Fibroblast of lung (primary cell): Measurements from ENCODE around the gene B3GALT5. TPM values are rescaled to one million over a fixed set of nuclear protein-coding genes. Genes with fewer than 3 reads are reported as not detected.

Experiments
- DNase-seq, 2 donors: peaks; one replicate each; pipeline versions ENCODE4 v3.0.0 to v3.0.0-alpha.2; 2010; ENCODE audit warnings: low read depth in 2 of 2
- H2AFZ ChIP-seq: 2 replicates; pipeline ENCODE4 v1.5.1; 2012; ENCODE audit warnings: low read length, control low read depth, inconsistent platforms
- H3K27ac ChIP-seq: 2 replicates; pipeline ENCODE4 v1.5.1; 2011; ENCODE audit warnings: low read length, control low read depth; ENCODE audit not compliant: insufficient read depth
- H3K27me3 ChIP-seq: 2 replicates; pipeline ENCODE4 v1.5.1; 2011; ENCODE audit warnings: mild to moderate bottlenecking, low read length; ENCODE audit not compliant: control insufficient read depth, insufficient read depth
- H3K36me3 ChIP-seq: 2 replicates; pipeline ENCODE4 v1.5.1; 2011; ENCODE audit warnings: low read length; ENCODE audit not compliant: control insufficient read depth, insufficient read depth
- H3K4me1 ChIP-seq: 2 replicates; pipeline ENCODE4 v1.5.1; 2011; ENCODE audit warnings: low read length; ENCODE audit not compliant: control insufficient read depth, insufficient read depth; ENCODE audit errors: extremely low read depth
- H3K4me2 ChIP-seq: 2 replicates; pipeline ENCODE4 v1.5.1; 2011; ENCODE audit warnings: low read length, control low read depth; ENCODE audit not compliant: insufficient read depth; ENCODE audit errors: extremely low read depth
- H3K4me3 ChIP-seq, 4 experiments: fragments of 200-600 bp in 1 of 4; sonication (generic) in 1 of 4; replicated peaks in 1 of 4; 2 replicates each; pipeline ENCODE4 v1.5.1; 2011 to 2016; ENCODE audit warnings: low read length in 4 of 4, low read depth in 3 of 4, mild to moderate bottlenecking in 3 of 4, control low read depth in 2 of 4, inconsistent platforms in 1 of 4, mixed read lengths in 1 of 4; ENCODE audit not compliant: insufficient read depth in 1 of 4; ENCODE audit errors: control extremely low read depth in 1 of 4
- H3K79me2 ChIP-seq: 2 replicates; pipeline ENCODE4 v1.5.1; 2012; ENCODE audit warnings: mild to moderate bottlenecking, low read length, inconsistent platforms; ENCODE audit not compliant: control insufficient read depth, insufficient read depth
- H3K9ac ChIP-seq: 2 replicates; pipeline ENCODE4 v1.5.1; 2011; ENCODE audit warnings: mild to moderate bottlenecking, low read length, control low read depth; ENCODE audit not compliant: insufficient read depth
- H3K9me3 ChIP-seq: 2 replicates; pipeline ENCODE4 v1.5.1; 2012; ENCODE audit warnings: low read depth, low read length; ENCODE audit not compliant: control insufficient read depth, insufficient read depth
- H4K20me1 ChIP-seq: 2 replicates; pipeline ENCODE4 v1.5.1; 2011; ENCODE audit warnings: low read length; ENCODE audit not compliant: control insufficient read depth, insufficient read depth; ENCODE audit errors: extremely low read depth
- CTCF ChIP-seq, 2 donors: IDR thresholded peaks in 1 of 2; conservative IDR thresholded peaks in 1 of 2; 1 replicate in 1 of 2; 2 replicates in 1 of 2; pipeline ENCODE4 v1.5.1; 2011 to 2012; ENCODE audit warnings: low read length in 2 of 2, control low read depth in 1 of 2, inconsistent platforms in 1 of 2, low read depth in 1 of 2, mild to moderate bottlenecking in 1 of 2
- EZH2 ChIP-seq: IDR thresholded peaks from 2 replicates; pipeline ENCODE4 v1.5.1; 2012; ENCODE audit warnings: low read length, control low read depth, mild to moderate bottlenecking; ENCODE audit errors: missing control alignments
- polyA plus RNA-seq, 2 donors: library from polyadenylated mRNA; depleted of rRNA in 1 of 2; stranded (reverse) in 1 of 2; unstranded in 1 of 2; fragments of >200 nt; gene quantifications; 2 replicates each; pipeline ENCODE4 v1.2.1, GENCODE V29; 2011 to 2012; ENCODE audit warnings: missing spikeins in 1 of 2
- total RNA-seq: library from RNA; depleted of rRNA; stranded (reverse); fragments of >200 nt; gene quantifications from 2 replicates; pipeline ENCODE4 v1.2.1, GENCODE V29; 2014

Gene B3GALT5
- total and polyA plus RNA-seq, 2 donors (not counting 1 experiment from before 2014, with no cell fraction given) = under 0.01 TPM

GRCh38 chr21:39712273-39712672 is 99.5 kb downstream of the B3GALT5 start:
- Histone ChIP-seq H3K9me3 (no peaks in the 10 kb centered on the region), H3K4me1 (no peaks in the 10 kb centered on the region), H2AFZ (no peak overlapping the region), H4K20me1 (no peaks in the 10 kb centered on the region), H3K27ac (no peak overlapping the region), H3K4me2 (no peak overlapping the region), H3K4me3 (no peak overlapping the region), H3K9ac (no peak overlapping the region), H3K79me2 (no peaks in the 10 kb centered on the region), H3K36me3 (no peaks in the 10 kb centered on the region), H3K27me3 (no peaks in the 10 kb centered on the region)
- TF ChIP-seq EZH2 (no peak), CTCF (conservative IDR thresholded peaks at IDR 0.05 in 1 of 2, IDR thresholded peaks at IDR 0.05 in 1 of 2; ENCODE audit: low read depth in 1 of 2, low read length in 2 of 2) (no peak)
- no peak for DNase-seq

GRCh38 chr21:39712976-39713375 is 100.2 kb downstream of the B3GALT5 start:
- no peaks in the 10 kb centered on the region for H3K4me1 ChIP-seq
- H4K20me1 ChIP-seq = no peaks in the 10 kb centered on the region
- H2AFZ ChIP-seq = no peak overlapping the region
- no peak for DNase-seq
- no peak overlapping the region for H3K4me3 ChIP-seq
- H3K36me3 ChIP-seq = no peaks in the 10 kb centered on the region
- H3K27ac ChIP-seq = no peak overlapping the region
- H3K27me3 ChIP-seq = no peaks in the 10 kb centered on the region
- no peak overlapping the region for H3K9ac ChIP-seq
- no peaks in the 10 kb centered on the region for H3K9me3 ChIP-seq
- no peak for TF ChIP-seq EZH2
- TF ChIP-seq CTCF (conservative IDR thresholded peaks at IDR 0.05 in 1 of 2, IDR thresholded peaks at IDR 0.05 in 1 of 2; ENCODE audit: low read depth in 1 of 2, low read length in 2 of 2) = no peak
- H3K4me2 ChIP-seq = no peak overlapping the region
- H3K79me2 ChIP-seq = no peaks in the 10 kb centered on the region

GRCh38 chr21:39713905-39714304 is 101.2 kb downstream of the B3GALT5 start:
- Histone ChIP-seq H4K20me1 (no peaks in the 10 kb centered on the region), H3K79me2 (no peaks in the 10 kb centered on the region), H3K9ac (no peak overlapping the region), H3K4me1 (no peaks in the 10 kb centered on the region), H2AFZ (no peak overlapping the region), H3K9me3 (no peaks in the 10 kb centered on the region), H3K27me3 (no peaks in the 10 kb centered on the region), H3K4me2 (no peak overlapping the region), H3K36me3 (no peaks in the 10 kb centered on the region), H3K4me3 (no peak overlapping the region), H3K27ac (no peak overlapping the region)
- peak in 1 of 2 donors; percentile 7 for DNase-seq
- TF ChIP-seq EZH2 = no peak
- TF ChIP-seq CTCF (conservative IDR thresholded peaks at IDR 0.05 in 1 of 2, IDR thresholded peaks at IDR 0.05 in 1 of 2; ENCODE audit: low read depth in 1 of 2, low read length in 2 of 2) = no peak
